ENCODE results near the gene GAP43. TPM values are rescaled to one million over a fixed set of nuclear protein-coding genes. Genes with fewer than 3 reads are reported as not detected.

The GAP43 gene
- total and polyA plus RNA-seq, 2 of the 13 experiments (the other 11 are each of a cell fraction or from before 2014, with no cell fraction given), result not detected

DNA sequence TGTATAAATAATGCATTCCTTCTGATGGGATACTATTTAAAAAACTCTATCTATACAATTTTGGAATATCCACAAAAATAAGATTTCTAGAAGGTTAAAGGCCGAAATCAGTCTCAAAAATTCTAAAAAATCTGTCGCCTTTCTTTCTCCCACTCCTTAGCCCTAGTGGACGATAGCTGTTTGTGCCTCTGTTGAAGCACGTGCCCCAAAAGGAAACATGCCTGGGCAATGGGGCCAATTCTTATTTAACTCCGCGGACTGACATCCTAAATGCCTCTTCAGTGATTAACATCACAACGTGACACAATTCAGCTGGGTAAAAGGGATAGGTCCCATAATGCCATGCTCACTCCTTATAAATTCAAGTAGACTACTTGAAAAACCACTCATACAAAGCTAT, 65.1 kb downstream of the GAP43 start:
- Histone ChIP-seq H3K27me3 (ENCODE audit: control insufficient read depth in 1 of 2, insufficient read depth in 2 of 2, low read length in 2 of 2) (no peaks in the 10 kb centered on the region), H3K4me1 (ENCODE audit: insufficient read depth, low read length) (no peaks in the 10 kb centered on the region), H3K27ac (ENCODE audit: extremely low read length, insufficient read depth, low read length) (no peak overlapping the region), H3K4me2 (ENCODE audit: low read depth, low read length) (no peak overlapping the region), H3K4me3 (replicated peaks in 1 of 3; ENCODE audit: insufficient read depth in 1 of 3, low read depth in 2 of 3, low read length in 3 of 3) (no peak overlapping the region), H3K9ac (ENCODE audit: insufficient read depth, low read depth, low read length) (no peak overlapping the region), H3K79me2 (ENCODE audit: insufficient read depth, low read length) (no peaks in the 10 kb centered on the region), H3K9me3 (ENCODE audit: low read length) (no peaks in the 10 kb centered on the region), H3K36me3 (replicated peaks in 1 of 2; ENCODE audit: control insufficient read depth in 1 of 2, insufficient read depth in 2 of 2, low read length in 2 of 2) (no peaks in the 10 kb centered on the region; a peak in 1 of 5 replicates), H2AFZ (ENCODE audit: low read length) (no peak overlapping the region), H4K20me1 (ENCODE audit: insufficient read depth, low read length) (no peaks in the 10 kb centered on the region)
- FAIRE-seq (no peak), DNase-seq (ENCODE audit: low spot score) (no peak), ATAC-seq (no peak)
- ChIA-PET CTCF (ENCODE audit: low intra/inter-chr PET ratio, low total read pairs) (no interaction called here), POLR2A (no interaction called here)
- BruUV-seq (replicated peaks), result no TSS peak
- TF ChIP-seq CEBPB (IDR thresholded peaks at IDR 0.05; ENCODE audit: borderline replicate concordance, low read depth, low read length) (no peak), ZNF558 (CRISPR knock-in tag; IDR thresholded peaks at IDR 0.05; ENCODE audit: borderline replicate concordance) (no peak), ZBTB21 (CRISPR knock-in tag; IDR thresholded peaks at IDR 0.05) (no peak)
- intact Hi-C loops (cut with micrococcal nuclease; ENCODE audit: unreplicated experiment), result no loop called here
- WGBS (ENCODE audit: low lambda C conversion rate), result 98% methylated on average over 7 of the region's 7 CpGs
- in situ Hi-C loops (cut with HindIII; ENCODE audit: extremely low pct_ligation_motif_present, low pct_unique_long_range_greater_than_20kb), result loop anchor here (25.0 kb wide), 1 partner anchor 601 kb away; no protein-coding TSS in a partner anchor

DNA sequence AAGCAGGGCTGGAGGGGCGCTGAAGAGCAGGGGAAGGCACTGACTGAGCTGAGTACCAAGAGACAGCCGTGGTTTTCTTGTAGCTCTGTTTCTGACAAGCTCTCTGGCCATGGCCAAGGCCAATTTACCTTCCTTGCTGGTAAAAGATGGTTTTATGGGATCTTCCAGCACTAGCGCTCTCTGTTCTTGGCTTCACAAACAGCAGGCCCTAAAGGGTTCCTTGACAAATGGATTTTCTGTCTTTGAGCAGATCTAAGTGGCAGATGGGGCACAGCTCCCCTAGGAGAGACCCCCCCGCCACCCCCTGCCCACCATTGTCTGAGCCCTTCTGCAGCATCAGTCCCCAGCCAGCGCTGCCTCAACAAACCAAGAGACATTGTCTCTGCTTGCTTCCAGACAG, 66.6 kb downstream of the GAP43 start:
- Histone ChIP-seq H3K36me3 (replicated peaks in 1 of 2; ENCODE audit: control insufficient read depth in 1 of 2, insufficient read depth in 2 of 2, low read length in 2 of 2) (no peaks in the 10 kb centered on the region; a peak in 1 of 5 replicates), H3K27ac (ENCODE audit: extremely low read length, insufficient read depth, low read length) (no peak overlapping the region), H2AFZ (ENCODE audit: low read length) (no peak overlapping the region), H3K4me1 (ENCODE audit: insufficient read depth, low read length) (no peaks in the 10 kb centered on the region), H3K9ac (ENCODE audit: insufficient read depth, low read depth, low read length) (no peak overlapping the region), H3K9me3 (ENCODE audit: low read length) (no peaks in the 10 kb centered on the region), H4K20me1 (ENCODE audit: insufficient read depth, low read length) (no peaks in the 10 kb centered on the region), H3K4me3 (replicated peaks in 1 of 3; ENCODE audit: insufficient read depth in 1 of 3, low read depth in 2 of 3, low read length in 3 of 3) (no peak overlapping the region), H3K27me3 (ENCODE audit: control insufficient read depth in 1 of 2, insufficient read depth in 2 of 2, low read length in 2 of 2) (no peaks in the 10 kb centered on the region), H3K79me2 (ENCODE audit: insufficient read depth, low read length) (no peaks in the 10 kb centered on the region), H3K4me2 (ENCODE audit: low read depth, low read length) (no peak overlapping the region)
- TF ChIP-seq, protein P1, sequence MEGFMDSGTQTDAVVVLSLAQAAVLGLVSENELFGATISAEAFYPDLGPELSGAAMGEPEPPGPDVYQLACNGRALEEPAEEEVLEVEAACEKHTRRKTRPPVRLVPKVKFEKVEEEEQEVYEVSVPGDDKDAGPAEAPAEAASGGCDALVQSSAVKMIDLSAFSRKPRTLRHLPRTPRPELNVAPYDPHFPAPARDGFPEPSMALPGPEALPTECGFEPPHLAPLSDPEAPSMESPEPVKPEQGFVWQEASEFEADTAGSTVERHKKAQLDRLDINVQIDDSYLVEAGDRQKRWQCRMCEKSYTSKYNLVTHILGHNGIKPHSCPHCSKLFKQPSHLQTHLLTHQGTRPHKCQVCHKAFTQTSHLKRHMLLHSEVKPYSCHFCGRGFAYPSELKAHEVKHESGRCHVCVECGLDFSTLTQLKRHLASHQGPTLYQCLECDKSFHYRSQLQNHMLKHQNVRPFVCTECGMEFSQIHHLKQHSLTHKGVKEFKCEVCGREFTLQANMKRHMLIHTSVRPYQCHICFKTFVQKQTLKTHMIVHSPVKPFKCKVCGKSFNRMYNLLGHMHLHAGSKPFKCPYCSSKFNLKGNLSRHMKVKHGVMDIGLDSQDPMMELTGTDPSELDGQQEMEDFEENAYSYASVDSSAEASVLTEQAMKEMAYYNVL (CRISPR knock-in tag; IDR thresholded peaks at IDR 0.05; ENCODE audit: borderline replicate concordance), result no peak
- no TSS peak for BruUV-seq (replicated peaks)
- ATAC-seq, result no peak
- ChIA-PET POLR2A (no interaction called here), CTCF (ENCODE audit: low intra/inter-chr PET ratio, low total read pairs) (no interaction called here)
- intact Hi-C loops (cut with micrococcal nuclease; ENCODE audit: unreplicated experiment) (loop anchor here (10.0 kb wide), 1 partner anchor 1315 kb away; no protein-coding TSS in a partner anchor), in situ Hi-C loops (cut with HindIII; ENCODE audit: extremely low pct_ligation_motif_present, low pct_unique_long_range_greater_than_20kb) (loop anchor here (5.0 to 25.0 kb wide), 3 partner anchors 127 to 603 kb away; no protein-coding TSS in a partner anchor)
- WGBS (ENCODE audit: low lambda C conversion rate), result 91% methylated on average over 5 of the region's 5 CpGs
- no peak for FAIRE-seq
- DNase-seq (ENCODE audit: low spot score), result no peak
